Measurements from ENCODE around the gene PRICKLE3. TPM values are rescaled to one million over a fixed set of nuclear protein-coding genes. Genes with fewer than 3 reads are reported as not detected.
"Not testable (repeated sequence)": the region's sequence is repeated elsewhere in the genome, so short reads cannot be mapped to it uniquely, and the experiment has no call there.

PRICKLE3 gene
- total RNA-seq, 4 donors from 2014 or later = 6.2 to 15.9 (median 9.6) TPM

DNA sequence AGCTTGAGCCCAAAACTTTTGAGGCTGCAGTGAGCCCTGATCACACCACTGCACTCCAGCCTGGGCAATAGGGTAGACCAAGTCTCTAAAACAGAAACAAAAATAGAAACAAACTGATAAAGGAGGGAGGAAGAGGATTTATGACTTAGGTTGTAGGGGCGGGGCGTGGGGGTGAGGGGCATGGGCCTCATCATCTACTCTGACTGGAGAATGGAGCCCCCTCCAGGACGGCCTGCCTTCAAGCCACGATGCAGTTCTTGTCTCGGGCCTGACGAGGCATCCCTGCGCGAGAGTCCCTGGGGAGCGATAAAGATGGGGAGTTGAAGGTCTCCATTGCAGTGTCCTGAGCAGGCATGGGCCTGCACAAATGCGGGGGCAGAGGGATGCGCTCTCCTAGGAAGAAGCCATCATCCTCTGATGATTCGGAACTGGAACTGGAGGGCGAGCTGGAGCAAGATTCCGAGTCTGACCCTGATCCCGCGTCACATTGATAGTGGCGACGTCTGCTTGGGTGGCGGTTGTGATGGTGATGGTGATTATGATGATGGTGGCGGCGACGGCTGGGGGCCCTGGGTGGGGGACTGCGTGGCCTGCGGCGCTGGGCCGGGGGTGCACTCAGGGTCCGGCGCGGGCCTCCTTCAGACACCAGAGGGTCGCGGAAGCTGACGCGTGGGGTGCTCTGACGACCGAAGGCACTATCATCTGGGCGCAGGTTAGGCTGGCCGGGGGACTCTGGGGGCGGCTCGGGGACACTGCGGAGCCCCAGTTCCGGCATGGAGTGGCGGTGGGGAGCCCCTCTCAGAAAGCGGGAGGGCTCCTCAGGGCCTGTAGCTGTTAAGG, 10.5 kb downstream of the PRICKLE3 start:
- peaks cover 0 to 56% of the 10 kb centered on the region in 2 donors for H3K36me3 ChIP-seq
- no peak overlapping the region for H3K27ac ChIP-seq
- WGBS, 2 donors (ENCODE audit: low coverage in 1 of 2) = 60% methylated on average over 3 of the region's 43 CpGs; no CpG with 5 or more reads in 1 of the 2 donors
- no peaks in the 10 kb centered on the region for H3K27me3 ChIP-seq
- no peak for TF ChIP-seq EP300 (IDR thresholded peaks at IDR 0.05)
- TF ChIP-seq, protein P1, sequence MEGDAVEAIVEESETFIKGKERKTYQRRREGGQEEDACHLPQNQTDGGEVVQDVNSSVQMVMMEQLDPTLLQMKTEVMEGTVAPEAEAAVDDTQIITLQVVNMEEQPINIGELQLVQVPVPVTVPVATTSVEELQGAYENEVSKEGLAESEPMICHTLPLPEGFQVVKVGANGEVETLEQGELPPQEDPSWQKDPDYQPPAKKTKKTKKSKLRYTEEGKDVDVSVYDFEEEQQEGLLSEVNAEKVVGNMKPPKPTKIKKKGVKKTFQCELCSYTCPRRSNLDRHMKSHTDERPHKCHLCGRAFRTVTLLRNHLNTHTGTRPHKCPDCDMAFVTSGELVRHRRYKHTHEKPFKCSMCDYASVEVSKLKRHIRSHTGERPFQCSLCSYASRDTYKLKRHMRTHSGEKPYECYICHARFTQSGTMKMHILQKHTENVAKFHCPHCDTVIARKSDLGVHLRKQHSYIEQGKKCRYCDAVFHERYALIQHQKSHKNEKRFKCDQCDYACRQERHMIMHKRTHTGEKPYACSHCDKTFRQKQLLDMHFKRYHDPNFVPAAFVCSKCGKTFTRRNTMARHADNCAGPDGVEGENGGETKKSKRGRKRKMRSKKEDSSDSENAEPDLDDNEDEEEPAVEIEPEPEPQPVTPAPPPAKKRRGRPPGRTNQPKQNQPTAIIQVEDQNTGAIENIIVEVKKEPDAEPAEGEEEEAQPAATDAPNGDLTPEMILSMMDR (IDR thresholded peaks at IDR 0.05) = no peak
- TF ChIP-seq POLR2A (IDR thresholded peaks at IDR 0.05) = no peak
- TF ChIP-seq POLR2AphosphoS5 (IDR thresholded peaks at IDR 0.05) = no peak
- no peaks in the 10 kb centered on the region for H3K9me3 ChIP-seq
- ATAC-seq = no peak
- H3K4me3 ChIP-seq = no peak overlapping the region
- peaks cover 0 to 32% (median 3%) of the 10 kb centered on the region in 3 donors for H3K4me1 ChIP-seq

DNA sequence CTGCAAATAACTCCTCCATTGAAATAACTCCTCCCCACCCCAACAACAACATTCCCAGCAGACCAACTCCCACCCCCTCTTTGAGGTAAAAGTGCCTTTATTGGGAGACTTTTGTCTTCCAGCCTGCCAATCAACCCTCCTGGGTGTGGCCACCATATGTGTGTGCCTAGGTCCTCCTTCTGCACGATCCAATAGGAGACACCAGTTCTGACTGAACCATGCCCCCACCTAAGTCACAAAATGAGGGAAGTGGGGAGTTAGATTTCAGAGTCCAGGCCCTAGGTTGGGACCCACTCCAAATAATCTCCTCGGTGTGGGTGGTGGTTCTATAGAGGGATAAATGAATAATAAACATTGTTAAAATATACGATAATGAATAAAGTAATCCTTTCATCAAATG, 11.4 kb downstream of the PRICKLE3 start:
- no peaks in the 10 kb centered on the region for H3K9me3 ChIP-seq
- WGBS, 2 donors (ENCODE audit: low coverage in 1 of 2) = 35 to 50% methylated on average over 2 of the region's 3 CpGs
- ATAC-seq = no peak
- no peaks in the 10 kb centered on the region for H3K27me3 ChIP-seq
- peaks cover 0 to 51% of the 10 kb centered on the region in 2 donors for H3K36me3 ChIP-seq
- peak overlapping the region in 1 of 4 donors; percentile 2 for H3K27ac ChIP-seq
- H3K4me3 ChIP-seq = no peak overlapping the region
- peaks cover 0 to 32% (median 3%) of the 10 kb centered on the region in 3 donors for H3K4me1 ChIP-seq
- TF ChIP-seq POLR2AphosphoS5 (IDR thresholded peaks at IDR 0.05) (no peak), POLR2A (IDR thresholded peaks at IDR 0.05) (no peak), EP300 (IDR thresholded peaks at IDR 0.05) (no peak)
- TF ChIP-seq, protein P1 (IDR thresholded peaks at IDR 0.05) = no peak

DNA sequence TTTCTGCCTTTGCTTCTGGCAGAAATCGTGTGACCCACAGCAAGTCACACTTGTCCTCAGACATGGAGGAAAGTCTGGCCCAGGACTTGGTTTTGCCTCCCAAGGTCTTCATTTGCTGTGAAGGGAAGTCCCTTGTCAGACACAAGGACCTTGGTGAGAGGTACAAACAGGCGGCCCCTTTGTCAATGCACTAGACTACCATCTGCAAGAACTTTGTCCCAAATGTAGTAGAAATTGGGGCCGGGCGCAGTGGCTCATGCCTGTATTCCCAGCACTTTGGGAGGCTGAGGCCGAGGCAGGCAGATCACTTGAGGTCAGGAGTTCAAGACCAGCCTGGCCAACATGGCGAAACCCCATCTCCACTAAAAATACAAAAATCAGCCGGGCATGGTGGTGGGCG, 12.6 kb downstream of the PRICKLE3 start:
- H3K36me3 ChIP-seq = peaks cover 0 to 39% of the 10 kb centered on the region in 2 donors
- H3K9me3 ChIP-seq, H3K27me3 ChIP-seq, ATAC-seq: not testable (repeated sequence)
- peaks cover 0 to 32% (median 3%) of the 10 kb centered on the region in 3 donors for H3K4me1 ChIP-seq
- peak overlapping the region; percentile 82 to 96 (median 93) for H3K27ac ChIP-seq
- WGBS, 2 donors (ENCODE audit: low coverage in 1 of 2) = no CpG with 5 or more reads among the region's 8 CpGs
- peak overlapping the region in 1 of 2 donors; percentile 70 for H3K4me3 ChIP-seq

DNA sequence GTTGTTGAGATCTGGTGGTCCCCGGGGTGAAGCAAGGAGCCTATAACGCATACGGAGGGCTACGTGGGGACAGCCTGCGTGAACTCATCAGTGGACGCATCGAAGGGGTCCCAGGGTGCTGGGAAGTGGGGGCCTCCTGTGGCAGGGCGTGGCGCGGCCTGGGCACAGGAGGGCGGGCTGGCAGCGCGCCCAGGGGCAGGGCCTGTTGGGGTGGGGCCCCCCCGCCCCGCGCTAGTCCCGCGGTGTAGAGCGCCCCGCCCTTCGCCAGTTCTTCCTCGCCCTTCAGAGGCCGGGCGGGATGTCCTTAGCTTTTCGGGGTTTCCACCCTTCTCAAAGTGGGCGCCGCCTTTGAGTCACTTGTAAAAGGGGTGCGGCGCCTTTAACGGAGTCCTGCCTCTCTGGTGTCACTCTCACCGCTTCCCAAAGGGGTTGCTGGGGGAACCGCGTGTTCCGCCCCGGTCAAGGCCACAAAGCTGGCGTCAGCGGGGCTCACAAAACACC, 13.8 kb downstream of the PRICKLE3 start:
- 66% methylated on average over 12 of the region's 37 CpGs; no CpG with 5 or more reads in 1 of the 2 donors for WGBS, 2 donors (ENCODE audit: low coverage in 1 of 2)
- Histone ChIP-seq H3K4me3 (peak overlapping the region; percentile 61 to 70), H3K27ac (peak overlapping the region; percentile 82 to 96 (median 93)), H3K9me3 (no peaks in the 10 kb centered on the region), H3K36me3 (peaks cover 0 to 32% of the 10 kb centered on the region in 2 donors), H3K27me3 (no peaks in the 10 kb centered on the region), H3K4me1 (peaks cover 0 to 42% (median 3%) of the 10 kb centered on the region in 3 donors)
- no peak for TF ChIP-seq POLR2A (IDR thresholded peaks at IDR 0.05)
- TF ChIP-seq, protein P1 (IDR thresholded peaks at IDR 0.05) = peak in 1 of 4 experiments; percentile 4
- TF ChIP-seq POLR2AphosphoS5 (IDR thresholded peaks at IDR 0.05) = peak; percentile 28
- TF ChIP-seq EP300 (IDR thresholded peaks at IDR 0.05) = no peak
- ATAC-seq = peak; percentile 77

DNA sequence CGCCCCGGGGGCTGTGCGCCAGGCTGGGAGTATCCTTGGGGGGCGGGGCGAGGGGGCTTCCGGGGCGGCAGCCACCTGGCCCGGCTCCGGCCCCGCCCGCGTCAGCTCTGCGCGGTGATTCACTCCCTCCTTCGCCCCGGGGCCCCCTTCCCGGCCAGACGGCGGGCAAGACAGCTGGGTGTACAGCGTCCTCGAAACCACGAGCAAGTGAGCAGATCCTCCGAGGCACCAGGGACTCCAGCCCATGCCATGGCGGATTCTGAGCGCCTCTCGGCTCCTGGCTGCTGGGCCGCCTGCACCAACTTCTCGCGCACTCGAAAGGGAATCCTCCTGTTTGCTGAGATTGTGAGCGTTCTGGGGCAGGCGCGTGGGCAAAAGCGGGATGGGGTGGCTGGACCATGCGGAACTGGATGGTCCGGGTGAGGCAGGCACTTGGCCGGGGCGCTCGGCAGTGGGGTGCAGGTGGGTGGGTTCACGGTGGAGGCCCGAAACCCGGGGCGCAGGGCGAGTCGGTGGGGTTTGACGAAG, 14.4 kb downstream of the PRICKLE3 start, which contains the start of gene PLP2:
PLP2 (plus strand) TSS at position 147 of the 528 bp plus-strand sequence; CDS start at position 250, 103 bp downstream.
- H3K4me3 ChIP-seq = peak within 1 kb of the TSS; percentile 61 to 70
- peaks cover 0 to 32% of the 10 kb centered on the region in 2 donors for H3K36me3 ChIP-seq
- H3K27me3 ChIP-seq = no peaks in the 10 kb centered on the region
- peaks cover 0 to 41% (median 3%) of the 10 kb centered on the region in 3 donors for H3K4me1 ChIP-seq
- TF ChIP-seq POLR2A (IDR thresholded peaks at IDR 0.05) = peak; percentile 39 to 47
- no peak for TF ChIP-seq EP300 (IDR thresholded peaks at IDR 0.05)
- peak; percentile 83 for TF ChIP-seq POLR2AphosphoS5 (IDR thresholded peaks at IDR 0.05)
- peak within 1 kb of the TSS; percentile 82 to 96 (median 93) for H3K27ac ChIP-seq
- 32% methylated on average over 22 of the region's 46 CpGs; no CpG with 5 or more reads in 1 of the 2 donors for WGBS, 2 donors (ENCODE audit: low coverage in 1 of 2)
- H3K9me3 ChIP-seq = no peaks in the 10 kb centered on the region
- peak; percentile 59 for ATAC-seq

All from gastroesophageal sphincter (tissue), 4 donors.